H9 (cell line): Measurements from ENCODE around the gene IRF4. TPM values are rescaled to one million over a fixed set of nuclear protein-coding genes. Genes with fewer than 3 reads are reported as not detected.
A peak's percentile ranks its signal among the peaks of the same experiment; 100 is the strongest.

Source experiments
- DNase-seq: peaks from one replicate; pipeline ENCODE4 v3.0.0-alpha.2; 2017
- H2AFZ ChIP-seq: one replicate; pipeline ENCODE4 v1.6.1; 2013; ENCODE audit warnings: mild to moderate bottlenecking, low read length, control low read depth, moderate library complexity
- H2AK5ac ChIP-seq: 2 replicates; pipeline ENCODE4 v1.6.1; 2013; ENCODE audit warnings: low read length, control low read depth, mixed read lengths; ENCODE audit not compliant: insufficient read length
- H2BK120ac ChIP-seq: one replicate; pipeline ENCODE4 v1.6.1; 2013; ENCODE audit warnings: low read depth, mild to moderate bottlenecking, low read length, control low read depth, inconsistent platforms; ENCODE audit not compliant: poor library complexity, severe bottlenecking
- H2BK12ac ChIP-seq: 2 replicates; pipeline ENCODE4 v1.6.1; 2013; ENCODE audit warnings: low read length, control low read depth, mixed read lengths, low read depth; ENCODE audit not compliant: insufficient read length
- H2BK15ac ChIP-seq: 2 replicates; pipeline ENCODE4 v1.6.1; 2013; ENCODE audit warnings: low read depth, low read length, control low read depth
- H2BK20ac ChIP-seq: one replicate; pipeline ENCODE4 v1.6.1; 2013; ENCODE audit warnings: low read depth, mild to moderate bottlenecking, low read length, control low read depth, inconsistent platforms; ENCODE audit not compliant: poor library complexity, severe bottlenecking
- H2BK5ac ChIP-seq: 2 replicates; pipeline ENCODE4 v1.6.1; 2013; ENCODE audit warnings: low read length, control low read depth, mixed read lengths; ENCODE audit not compliant: insufficient read length
- H3K14ac ChIP-seq: 2 replicates; pipeline ENCODE4 v1.6.1; 2013; ENCODE audit warnings: low read length, control low read depth; ENCODE audit not compliant: insufficient read depth
- H3K18ac ChIP-seq: 2 replicates; pipeline ENCODE4 v1.6.1; 2013; ENCODE audit warnings: low read depth, mild to moderate bottlenecking, mixed read lengths, low read length, control low read depth; ENCODE audit not compliant: insufficient read length
- H3K23ac ChIP-seq: 2 replicates; pipeline ENCODE4 v1.6.1; 2013; ENCODE audit warnings: low read length, control low read depth, mixed read lengths, low read depth; ENCODE audit not compliant: insufficient read length
- H3K23me2 ChIP-seq: 2 replicates; pipeline ENCODE4 v1.6.1; 2013; ENCODE audit warnings: low read depth, mild to moderate bottlenecking, mixed read lengths, low read length, control low read depth; ENCODE audit not compliant: insufficient read length, poor library complexity, severe bottlenecking
- H3K27ac ChIP-seq: 2 replicates; pipeline ENCODE4 v1.5.1; 2013; ENCODE audit warnings: low read length, control low read depth, mixed read lengths, low read depth; ENCODE audit not compliant: insufficient read length
- H3K27me3 ChIP-seq: 2 replicates; pipeline ENCODE4 v1.6.1; 2013; ENCODE audit warnings: low read length, control low read depth, inconsistent platforms; ENCODE audit not compliant: insufficient read depth
- H3K4ac ChIP-seq: 2 replicates; pipeline ENCODE4 v1.6.1; 2013; ENCODE audit warnings: low read depth, mild to moderate bottlenecking, control low read depth, inconsistent platforms, low read length, moderate library complexity
- H3K4me1 ChIP-seq: 2 replicates; pipeline ENCODE4 v1.6.1; 2013; ENCODE audit warnings: low read length, control low read depth, inconsistent platforms; ENCODE audit not compliant: insufficient read depth
- H3K4me2 ChIP-seq: 2 replicates; pipeline ENCODE4 v1.6.1; 2013; ENCODE audit warnings: low read length, control low read depth, mixed read lengths; ENCODE audit not compliant: insufficient read length, insufficient read depth
- H3K56ac ChIP-seq: 2 replicates; pipeline ENCODE4 v1.6.1; 2013; ENCODE audit warnings: low read depth, mild to moderate bottlenecking, mixed read lengths, low read length, control low read depth; ENCODE audit not compliant: insufficient read length
- H3K79me1 ChIP-seq: 2 replicates; pipeline ENCODE4 v1.6.1; 2013; ENCODE audit warnings: low read depth, mild to moderate bottlenecking, moderate library complexity, low read length, control low read depth, inconsistent platforms; ENCODE audit not compliant: insufficient read depth, poor library complexity, severe bottlenecking
- H3K79me2 ChIP-seq: 2 replicates; pipeline ENCODE4 v1.6.1; 2013; ENCODE audit warnings: low read length, control low read depth, inconsistent platforms; ENCODE audit not compliant: insufficient read depth
- H3K9ac ChIP-seq: 2 replicates; pipeline ENCODE4 v1.6.1; 2013; ENCODE audit warnings: low read length, control low read depth, mixed read lengths; ENCODE audit not compliant: insufficient read length; ENCODE audit errors: extremely low read depth
- H3K9me3 ChIP-seq: one replicate; pipeline ENCODE4 v1.6.1; 2013; ENCODE audit warnings: low read depth, low read length, inconsistent platforms; ENCODE audit not compliant: control insufficient read depth
- H3T11ph ChIP-seq: one replicate; pipeline ENCODE4 v1.6.1; 2013; ENCODE audit warnings: mild to moderate bottlenecking, low read length, control low read depth, inconsistent platforms
- H4K20me1 ChIP-seq: one replicate; pipeline ENCODE4 v1.6.1; 2013; ENCODE audit not compliant: control insufficient read depth, insufficient read length, insufficient read depth
- H4K5ac ChIP-seq: 2 replicates; pipeline ENCODE4 v1.6.1; 2013; ENCODE audit warnings: low read depth, mild to moderate bottlenecking, mixed read lengths, low read length, control low read depth; ENCODE audit not compliant: insufficient read length
- H4K8ac ChIP-seq: replicated peaks from 2 replicates; pipeline ENCODE4 v1.6.1; 2013; ENCODE audit warnings: low read length, control low read depth, mixed read lengths, low read depth; ENCODE audit not compliant: insufficient read length
- H4K91ac ChIP-seq: 2 replicates; pipeline ENCODE4 v1.6.1; 2013; ENCODE audit warnings: low read depth, mild to moderate bottlenecking, moderate library complexity, mixed read lengths, low read length, control low read depth; ENCODE audit not compliant: insufficient read length
- H3K27ac Mint-ChIP-seq, 3 experiments: 2 replicates in 2 of 3; 3 replicates in 1 of 3; pipeline ENCODE4 v1.8.0; 2020 to 2021; ENCODE audit warnings: mixed read lengths in 3 of 3, mild to moderate bottlenecking in 1 of 3, moderate library complexity in 1 of 3
- H3K27me3 Mint-ChIP-seq: 2 replicates; pipeline ENCODE4 v1.8.0; 2021; ENCODE audit warnings: low read depth, mild to moderate bottlenecking, moderate library complexity, mixed read lengths
- H3K36me3 Mint-ChIP-seq, 3 experiments: 2 replicates in 2 of 3; 3 replicates in 1 of 3; pipeline ENCODE4 v1.8.0; 2020 to 2021; ENCODE audit warnings: low read depth in 3 of 3, mixed read lengths in 3 of 3; ENCODE audit not compliant: insufficient read depth in 1 of 3
- H3K4me1 Mint-ChIP-seq, 2 experiments: 2 replicates each; pipeline ENCODE4 v1.8.0; 2020; ENCODE audit warnings: mixed read lengths in 2 of 2
- H3K4me3 Mint-ChIP-seq, 2 experiments: 2 replicates in 1 of 2; 3 replicates in 1 of 2; pipeline ENCODE4 v1.8.0; 2020 to 2021; ENCODE audit warnings: mild to moderate bottlenecking in 2 of 2, mixed read lengths in 2 of 2, moderate library complexity in 1 of 2
- H3K9me3 Mint-ChIP-seq, 2 experiments: 2 replicates in 1 of 2; 3 replicates in 1 of 2; pipeline ENCODE4 v1.8.0; 2020; ENCODE audit warnings: mild to moderate bottlenecking in 2 of 2, mixed read lengths in 2 of 2, moderate library complexity in 1 of 2
- CTCF ChIP-seq: fragments of 200-600 bp; sonication (generic); conservative IDR thresholded peaks from 3 replicates; pipeline ENCODE4 v1.8.0; 2021; ENCODE audit warnings: antibody characterized with exemption, mild to moderate bottlenecking
- WGBS: extraction: QIAGEN DNeasy Blood & Tissue Kit; methylation state at CpG from one replicate; pipeline ENCODE4 v1.1.7; 2013; ENCODE audit warnings: missing lambda C conversion rate, low lambda C conversion rate, mixed read lengths; ENCODE audit not compliant: insufficient read length; ENCODE audit errors: extremely low coverage; 5-methylcytosine and 5-hydroxymethylcytosine counted together
- total RNA-seq: library from RNA; stranded (reverse); gene quantifications from 2 replicates; pipeline ENCODE4 v1.2.1, GENCODE V29; 2021

Gene IRF4
- total RNA-seq, 1 experiment from 2014 or later = 0.31 TPM

- H3K56ac ChIP-seq = no peak overlapping the region
- no peak overlapping the region for H3T11ph ChIP-seq
- Mint-ChIP-seq H3K27me3 (peaks cover 32% of the 10 kb centered on the region), H3K9me3 (peaks cover 65 to 71% of the 10 kb centered on the region in 2 experiments), H3K4me1 (peaks cover under 1% of the 10 kb centered on the region in 2 experiments; a peak in 3 of 4 replicates), H3K4me3 (no peak overlapping the region), H3K36me3 (peaks cover 0 to 13% (median 5%) of the 10 kb centered on the region in 3 experiments; a peak in 5 of 7 replicates), H3K27ac (peak overlapping the region in 1 of 3 experiments; percentile 31; a peak in 1 of 7 replicates)
- H3K79me2 ChIP-seq = no peaks in the 10 kb centered on the region
- no peak overlapping the region for H3K14ac ChIP-seq
- WGBS = no CpG with 5 or more reads among the region's 28 CpGs
- H2BK15ac ChIP-seq = no peak overlapping the region
- H2BK12ac ChIP-seq = no peak overlapping the region
- H3K4me1 ChIP-seq = no peaks in the 10 kb centered on the region
- no peak overlapping the region for H4K91ac ChIP-seq
- H2BK20ac ChIP-seq = no peak overlapping the region
- H4K20me1 ChIP-seq = no peaks in the 10 kb centered on the region
- H3K23ac ChIP-seq = no peak overlapping the region
- peaks cover 7% of the 10 kb centered on the region for H3K23me2 ChIP-seq
- peak; percentile 25 for DNase-seq
- H3K9me3 ChIP-seq = peaks cover 63% of the 10 kb centered on the region
- H2BK120ac ChIP-seq = no peak overlapping the region
- H3K4me2 ChIP-seq = no peak overlapping the region
- TF ChIP-seq CTCF = no peak
- H3K79me1 ChIP-seq = no peaks in the 10 kb centered on the region
- H4K5ac ChIP-seq = no peak overlapping the region
- no peak overlapping the region for H2AK5ac ChIP-seq
- H3K27me3 ChIP-seq = no peaks in the 10 kb centered on the region
- H3K9ac ChIP-seq = no peak overlapping the region
- no peak overlapping the region for H4K8ac ChIP-seq
- H3K27ac ChIP-seq = no peak overlapping the region
- no peak overlapping the region for H2AFZ ChIP-seq
- no peak overlapping the region for H2BK5ac ChIP-seq
- no peak overlapping the region for H3K4ac ChIP-seq
- H3K18ac ChIP-seq = no peak overlapping the region
Measured at GRCh38 chr6:379410-380181, 12.0 kb upstream of the IRF4 start.
